Coronary artery (tissue), 2 donors: ENCODE data around the gene LAMB2.

Experiments
- DNase-seq: peaks from one replicate; pipeline ENCODE4 v3.0.0-alpha.2; 2017; ENCODE audit warnings: low spot score
- H3K27ac ChIP-seq, 2 donors: fragments of 200-600 bp; sonication (generic); one replicate each; pipeline ENCODE4 v1.5.1; 2016 to 2019
- H3K4me3 ChIP-seq: fragments of 200-600 bp; sonication (generic); 2 replicates; pipeline ENCODE4 v1.5.1; 2016; ENCODE audit warnings: mild to moderate bottlenecking, moderate library complexity
- TF ChIP-seq, protein P1 (sequence below): fragments of 200-600 bp; sonication (generic); IDR thresholded peaks from one replicate; pipeline ENCODE4 v1.5.1; 2019; ENCODE audit warnings: antibody characterized with exemption

LAMB2 gene

DNA sequence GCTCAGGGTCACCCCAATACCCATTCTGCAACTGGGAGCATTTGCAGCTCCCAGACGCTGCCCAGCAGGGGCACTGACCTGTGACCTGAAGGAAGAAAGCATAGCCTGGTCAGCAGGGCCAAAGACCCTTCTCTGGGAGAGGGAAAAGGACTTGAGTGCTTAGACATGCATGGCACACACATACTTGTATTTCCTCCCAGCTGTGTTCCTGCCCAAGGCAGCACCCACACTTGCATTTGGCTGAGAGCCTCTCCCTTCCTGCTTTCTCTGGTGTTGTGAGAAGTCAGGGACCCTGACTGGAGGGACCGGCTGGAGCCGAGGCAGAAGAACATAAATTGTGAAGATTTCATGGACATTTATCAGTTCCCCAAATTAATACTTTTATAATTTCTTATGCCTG is 7.2 kb upstream of the LAMB2 start:
- TF ChIP-seq, protein P1, sequence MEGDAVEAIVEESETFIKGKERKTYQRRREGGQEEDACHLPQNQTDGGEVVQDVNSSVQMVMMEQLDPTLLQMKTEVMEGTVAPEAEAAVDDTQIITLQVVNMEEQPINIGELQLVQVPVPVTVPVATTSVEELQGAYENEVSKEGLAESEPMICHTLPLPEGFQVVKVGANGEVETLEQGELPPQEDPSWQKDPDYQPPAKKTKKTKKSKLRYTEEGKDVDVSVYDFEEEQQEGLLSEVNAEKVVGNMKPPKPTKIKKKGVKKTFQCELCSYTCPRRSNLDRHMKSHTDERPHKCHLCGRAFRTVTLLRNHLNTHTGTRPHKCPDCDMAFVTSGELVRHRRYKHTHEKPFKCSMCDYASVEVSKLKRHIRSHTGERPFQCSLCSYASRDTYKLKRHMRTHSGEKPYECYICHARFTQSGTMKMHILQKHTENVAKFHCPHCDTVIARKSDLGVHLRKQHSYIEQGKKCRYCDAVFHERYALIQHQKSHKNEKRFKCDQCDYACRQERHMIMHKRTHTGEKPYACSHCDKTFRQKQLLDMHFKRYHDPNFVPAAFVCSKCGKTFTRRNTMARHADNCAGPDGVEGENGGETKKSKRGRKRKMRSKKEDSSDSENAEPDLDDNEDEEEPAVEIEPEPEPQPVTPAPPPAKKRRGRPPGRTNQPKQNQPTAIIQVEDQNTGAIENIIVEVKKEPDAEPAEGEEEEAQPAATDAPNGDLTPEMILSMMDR = no peak
- no peak overlapping the region for H3K4me3 ChIP-seq
- no peak for DNase-seq
- H3K27ac ChIP-seq = no peak overlapping the region

DNA sequence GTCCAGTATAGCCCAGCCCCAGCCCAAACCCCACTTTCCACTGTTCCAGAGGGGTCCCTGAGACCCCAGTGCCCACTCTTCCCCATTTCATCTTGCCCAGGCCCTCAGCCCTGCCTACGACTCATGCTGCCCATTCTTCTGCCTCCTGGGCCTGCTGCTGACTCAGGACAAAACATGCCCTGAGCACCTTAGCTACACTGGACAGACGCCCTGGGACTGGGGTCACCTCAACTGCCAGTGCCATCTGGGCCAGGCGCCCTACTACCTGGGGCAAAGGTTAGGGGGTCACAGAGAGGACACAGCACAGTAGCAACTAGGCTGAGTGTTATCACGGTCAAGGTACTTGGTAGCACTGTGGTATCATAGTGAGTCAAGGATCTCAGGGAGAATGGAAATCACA is 2.6 kb upstream of the LAMB2 start:
- peak; percentile 65 for DNase-seq
- TF ChIP-seq, protein P1 = no peak
- Histone ChIP-seq H3K4me3 (no peak overlapping the region), H3K27ac (no peak overlapping the region)

DNA sequence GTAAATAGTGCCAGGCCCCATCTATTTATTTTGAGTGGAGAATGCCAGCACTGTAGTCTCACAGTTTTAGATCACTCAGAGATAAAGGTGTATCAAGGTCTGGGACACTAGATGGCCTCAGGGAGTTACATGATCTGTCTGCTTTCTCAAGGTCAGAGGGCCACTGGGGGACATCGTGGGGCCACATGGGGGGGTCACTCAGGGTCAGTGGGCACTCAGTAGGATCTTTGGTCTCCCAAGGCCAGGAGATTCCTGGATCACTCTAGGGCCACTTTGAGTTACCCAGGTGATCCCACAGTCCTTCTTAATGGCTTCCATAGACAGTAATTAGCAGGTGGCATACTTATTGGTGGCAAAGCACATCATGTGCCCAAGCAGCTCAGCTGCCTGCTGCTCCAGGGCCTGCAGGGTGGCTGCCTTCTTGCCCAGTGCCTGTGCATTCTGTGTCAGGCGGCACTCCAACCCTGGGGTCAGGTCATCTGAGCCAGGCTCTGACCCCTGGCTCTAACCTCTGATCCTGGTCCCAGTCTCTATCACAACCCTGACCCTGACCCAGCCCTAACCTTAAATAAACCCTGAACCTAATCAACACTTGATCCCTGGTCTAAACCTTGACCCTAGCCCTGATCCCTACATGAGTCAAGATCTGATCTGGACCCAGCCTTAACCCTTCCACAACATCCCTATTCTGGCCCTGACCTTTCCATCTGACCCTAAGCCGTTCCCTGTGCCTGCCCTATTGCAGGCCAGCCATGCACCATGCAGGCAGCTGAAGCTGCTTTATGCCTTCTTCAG is 1.8 kb upstream of the LAMB2 start:
- Histone ChIP-seq H3K4me3 (peak overlapping the region; percentile 90), H3K27ac (peak overlapping the region in 1 of 2 donors; percentile 95)
- TF ChIP-seq, protein P1 = no peak
- DNase-seq = peak; percentile 64

GRCh38 chr3:49133226-49133951 is 539 bp upstream of the LAMB2 start:
- Histone ChIP-seq H3K27ac (peak overlapping the region; percentile 82 to 95), H3K4me3 (peak overlapping the region; percentile 90)
- DNase-seq = peak; percentile 90
- TF ChIP-seq, protein P1 = no peak

DNA sequence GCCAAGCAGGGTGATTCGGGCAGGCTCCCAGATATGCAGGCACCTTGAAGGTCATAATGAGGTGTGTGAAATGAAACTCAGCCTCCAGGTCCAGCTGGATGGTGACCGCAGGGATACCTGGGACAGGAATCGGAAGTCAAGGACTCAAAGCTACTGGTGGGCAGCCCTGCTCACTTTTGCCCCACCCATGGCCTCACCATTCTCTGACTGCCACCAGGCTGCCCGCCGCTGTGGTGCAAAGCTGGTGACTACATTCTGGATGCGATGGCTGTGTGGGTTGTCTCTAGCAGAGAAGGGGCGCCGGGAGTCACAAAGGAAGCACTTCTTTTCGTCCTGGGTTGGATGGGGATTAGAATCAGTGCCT is 795 bp downstream of the LAMB2 start:
- Histone ChIP-seq H3K4me3 (peak overlapping the region; percentile 90), H3K27ac (peak overlapping the region; percentile 82 to 95)
- DNase-seq = peak; percentile 58
- TF ChIP-seq, protein P1 = no peak

- TF ChIP-seq, protein P1 = no peak
- Histone ChIP-seq H3K4me3 (peak overlapping the region; percentile 90), H3K27ac (peak overlapping the region; percentile 82 to 95)
- DNase-seq = peak; percentile 68
These were observed 1.3 kb downstream of the LAMB2 start for GRCh38 chr3:49131576-49131975.
